A549 (cell line): ENCODE results near the gene NACC2.

ENCODE experiments used
- ATOH8 ChIP-seq: fragments of 250-450 bp; sonication (Bioruptor Pico); IDR thresholded peaks from 2 replicates; pipeline ENCODE4 v1.5.0; 2020; ENCODE audit warnings: low read depth, mild to moderate bottlenecking, moderate library complexity
- CEBPB ChIP-seq, 2 experiments: fragments of >200 bp in 1 of 2; sonication (Bioruptor Twin) in 1 of 2; formaldehyde crosslinking in 1 of 2; IDR thresholded peaks; 2 replicates each; pipeline ENCODE4 v1.6.1; 2012 to 2016
- CTCF ChIP-seq: fragments of >200 bp; sonication (Bioruptor Twin); formaldehyde crosslinking; IDR thresholded peaks from 3 replicates; pipeline ENCODE4 v1.5.1; 2016
- HES2 ChIP-seq: fragments of >200 bp; sonication (Bioruptor Twin); formaldehyde crosslinking; IDR thresholded peaks from 2 replicates; pipeline ENCODE4 v1.6.1; 2016
- JUNB ChIP-seq: fragments of >200 bp; sonication (Bioruptor Twin); formaldehyde crosslinking; IDR thresholded peaks from 2 replicates; pipeline ENCODE4 v1.6.1; 2016
- RAD21 ChIP-seq, 2 experiments: fragments of >200 bp in 1 of 2; sonication (Bioruptor Twin) in 1 of 2; formaldehyde crosslinking in 1 of 2; IDR thresholded peaks in 1 of 2; conservative IDR thresholded peaks in 1 of 2; 2 replicates in 1 of 2; 3 replicates in 1 of 2; pipeline ENCODE4 v1.6.1; 2012 to 2018; ENCODE audit warnings: inconsistent platforms in 1 of 2
- RCOR1 ChIP-seq: fragments of 150-350 bp; IDR thresholded peaks from 2 replicates; pipeline ENCODE4 v1.6.1; 2014; ENCODE audit warnings: antibody characterized with exemption, low read length, low read depth
- REST ChIP-seq: fragments of 200-600 bp; sonication (generic); IDR thresholded peaks from 2 replicates; pipeline ENCODE4 v1.6.1; 2016; ENCODE audit warnings: antibody characterized with exemption, mild to moderate bottlenecking, moderate library complexity
- SREBF2 ChIP-seq: fragments of 450-650 bp; IDR thresholded peaks from 2 replicates; pipeline ENCODE4 v1.6.1; 2014; ENCODE audit warnings: mild to moderate bottlenecking, moderate library complexity

GRCh38 chr9:136004712-136005111 lies 90.4 kb downstream of the NACC2 start:
- TF ChIP-seq RCOR1 (no peak), CEBPB (IDR thresholded peaks at IDR 0.05) (no peak), CTCF (no peak), SREBF2 (no peak), RAD21 (conservative IDR thresholded peaks at IDR 0.05 in 1 of 2, IDR thresholded peaks at IDR 0.05 in 1 of 2) (no peak), HES2 (no peak), JUNB (no peak), ATOH8 (CRISPR knock-in tag) (no peak), REST (no peak)
